ENCODE results near the gene GNG12. TPM values are rescaled to one million over a fixed set of nuclear protein-coding genes. Genes with fewer than 3 reads are reported as not detected.

Gene GNG12
- total and polyA plus RNA-seq, 2 donors (not counting 3 experiments of a cell fraction or from before 2014, with no cell fraction given): 107 to 152 TPM

DNA sequence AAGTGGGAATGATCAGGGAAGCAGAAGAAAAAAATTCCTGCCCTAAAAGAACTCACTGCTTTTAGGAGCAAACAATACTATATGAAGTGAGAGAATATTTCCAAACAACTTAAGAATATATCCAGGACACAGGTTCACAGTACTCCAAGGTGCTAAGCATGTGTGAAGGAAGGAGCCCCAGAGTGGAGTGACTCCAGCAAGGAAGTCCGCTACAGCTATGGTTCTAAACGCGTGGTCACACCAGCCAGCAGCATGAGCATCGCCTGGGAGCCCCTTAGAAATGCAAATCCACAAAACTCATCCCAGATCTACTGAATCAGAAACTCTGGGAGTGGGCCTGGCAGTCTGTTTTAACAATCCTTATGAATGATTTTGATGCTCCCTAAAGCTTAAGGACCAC is 112.2 kb downstream of the GNG12 start:
- peaks cover 26% of the 10 kb centered on the region for H3K79me2 ChIP-seq (ENCODE audit: control insufficient read depth, insufficient read depth, low read length)
- no peak overlapping the region for H3K9ac ChIP-seq (replicated peaks; ENCODE audit: extremely low read depth, insufficient read depth, low read length)
- no TSS peak for BruUV-seq (replicated peaks)
- H3K27me3 ChIP-seq (ENCODE audit: control insufficient read depth in 2 of 2, insufficient read depth in 2 of 2, low read length in 2 of 2): no peaks in the 10 kb centered on the region
- no peaks in the 10 kb centered on the region for H3K36me3 ChIP-seq (ENCODE audit: control insufficient read depth in 2 of 2, extremely low read depth in 1 of 2, insufficient read depth in 2 of 2, low read length in 2 of 2)
- no peak overlapping the region for H3K4me3 ChIP-seq (replicated peaks in 1 of 3; ENCODE audit: insufficient read depth in 1 of 3, low read depth in 1 of 3, low read length in 3 of 3)
- intact Hi-C loops (cut with micrococcal nuclease): loop anchor here (10.0 kb wide), 2 partner anchors 454 to 456 kb away; no protein-coding TSS in a partner anchor
- H3K9me1 ChIP-seq (replicated peaks; ENCODE audit: control insufficient read depth, extremely low read depth, insufficient read depth, low read length): no peaks in the 10 kb centered on the region
- DNase-seq (ENCODE audit: low read depth, low spot score) (no peak), FAIRE-seq (no peak)
- H4K20me1 ChIP-seq (replicated peaks; ENCODE audit: control insufficient read depth, extremely low read depth, insufficient read depth, low read length): no peaks in the 10 kb centered on the region
- peak overlapping the region; percentile 2 for H3K27ac ChIP-seq (ENCODE audit: insufficient read depth, low read depth, low read length)
- H2AFZ ChIP-seq (ENCODE audit: low read depth, low read length): no peak overlapping the region
- dilution Hi-C loops (cut with MboI; ENCODE audit: extremely low pct_ligation_motif_present, low sequenced_read_pairs): no loop called here
- POLR2A ChIA-PET: interaction anchor here (1.2 to 1.4 kb wide), 2 partner anchors 35 to 36 kb away, joined by 3 read pairs; partner anchors contain the start of gene GADD45A
- no peaks in the 10 kb centered on the region for H3K9me3 ChIP-seq (replicated peaks; ENCODE audit: control insufficient read depth, insufficient read depth, low read length)
- peaks cover 56% of the 10 kb centered on the region for H3K4me1 ChIP-seq (ENCODE audit: control insufficient read depth, extremely low read depth, insufficient read depth, low read length)
- CTCF ChIA-PET: interaction anchor here (1.0 to 3.1 kb wide), 7 partner anchors 17 to 189 kb away, joined by 3 to 19 read pairs (median 3); no protein-coding TSS in a partner anchor
- H3K4me2 ChIP-seq (ENCODE audit: insufficient read depth, low read length): no peak overlapping the region
- TF ChIP-seq POLR2A (IDR thresholded peaks at IDR 0.05; ENCODE audit: low read depth, low read length): no peak
- TF ChIP-seq GATA2 (IDR thresholded peaks at IDR 0.05; ENCODE audit: insufficient read depth, insufficient read length, low read depth, low read length): no peak
- TF ChIP-seq, protein P1, sequence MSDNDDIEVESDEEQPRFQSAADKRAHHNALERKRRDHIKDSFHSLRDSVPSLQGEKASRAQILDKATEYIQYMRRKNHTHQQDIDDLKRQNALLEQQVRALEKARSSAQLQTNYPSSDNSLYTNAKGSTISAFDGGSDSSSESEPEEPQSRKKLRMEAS (IDR thresholded peaks at IDR 0.05; ENCODE audit: insufficient read depth, insufficient read length): no peak
- no peak for TF ChIP-seq POLR2AphosphoS5 (IDR thresholded peaks at IDR 0.05; ENCODE audit: insufficient read depth, low read depth, low read length)
- TF ChIP-seq MYC (IDR thresholded peaks at IDR 0.05; ENCODE audit: low read depth, low read length): no peak
- no peak for TF ChIP-seq JUN (IDR thresholded peaks at IDR 0.05; ENCODE audit: borderline replicate concordance, insufficient read depth, insufficient read length, low read depth)
- TF ChIP-seq, protein P2, sequence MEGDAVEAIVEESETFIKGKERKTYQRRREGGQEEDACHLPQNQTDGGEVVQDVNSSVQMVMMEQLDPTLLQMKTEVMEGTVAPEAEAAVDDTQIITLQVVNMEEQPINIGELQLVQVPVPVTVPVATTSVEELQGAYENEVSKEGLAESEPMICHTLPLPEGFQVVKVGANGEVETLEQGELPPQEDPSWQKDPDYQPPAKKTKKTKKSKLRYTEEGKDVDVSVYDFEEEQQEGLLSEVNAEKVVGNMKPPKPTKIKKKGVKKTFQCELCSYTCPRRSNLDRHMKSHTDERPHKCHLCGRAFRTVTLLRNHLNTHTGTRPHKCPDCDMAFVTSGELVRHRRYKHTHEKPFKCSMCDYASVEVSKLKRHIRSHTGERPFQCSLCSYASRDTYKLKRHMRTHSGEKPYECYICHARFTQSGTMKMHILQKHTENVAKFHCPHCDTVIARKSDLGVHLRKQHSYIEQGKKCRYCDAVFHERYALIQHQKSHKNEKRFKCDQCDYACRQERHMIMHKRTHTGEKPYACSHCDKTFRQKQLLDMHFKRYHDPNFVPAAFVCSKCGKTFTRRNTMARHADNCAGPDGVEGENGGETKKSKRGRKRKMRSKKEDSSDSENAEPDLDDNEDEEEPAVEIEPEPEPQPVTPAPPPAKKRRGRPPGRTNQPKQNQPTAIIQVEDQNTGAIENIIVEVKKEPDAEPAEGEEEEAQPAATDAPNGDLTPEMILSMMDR (IDR thresholded peaks at IDR 0.05; ENCODE audit: extremely low read depth in 1 of 2, insufficient read depth in 1 of 2, low read depth in 1 of 2, low read length in 2 of 2): no peak
- no peak for TF ChIP-seq EZH2 (IDR thresholded peaks at IDR 0.05; ENCODE audit: borderline replicate concordance, low read depth, low read length, severe bottlenecking)
